Nucleus accumbens (tissue), 56 donors: ENCODE results near the gene ANXA4.
"Not testable (repeated sequence)": the region's sequence is repeated elsewhere in the genome, so short reads cannot be mapped to it uniquely, and the experiment has no call there.

ENCODE experiments used
- DNase-seq, 56 donors: peaks; one replicate each; lab custom pipeline; 2025; lab: John Stamatoyannopoulos, UW

Gene ANXA4

GRCh38 chr2:69830906-69831241 is 88.9 kb downstream of the ANXA4 start:
- DNase-seq, result not testable (repeated sequence)

GRCh38 chr2:69831354-69831905 is 89.5 kb downstream of the ANXA4 start:
- DNase-seq, result no peak

GRCh38 chr2:69833752-69834151 is 91.8 kb downstream of the ANXA4 start:
- DNase-seq, result no peak

GRCh38 chr2:69835666-69836065 is 93.7 kb downstream of the ANXA4 start:
- no peak for DNase-seq

- DNase-seq, result no peak
These were observed 94.4 kb downstream of the ANXA4 start for GRCh38 chr2:69836316-69836715.

- no peak for DNase-seq
These were observed 95.6 kb downstream of the ANXA4 start for GRCh38 chr2:69837533-69837932.

- no peak for DNase-seq
These were observed 102.1 kb downstream of the ANXA4 start for GRCh38 chr2:69843993-69844392.

GRCh38 chr2:69844560-69844959 is 102.6 kb downstream of the ANXA4 start:
- DNase-seq, result no peak

GRCh38 chr2:69846182-69847067 is 104.5 kb downstream of the ANXA4 start:
- no peak for DNase-seq

GRCh38 chr2:69847068-69847828 is 105.3 kb downstream of the ANXA4 start:
- DNase-seq, result no peak

GRCh38 chr2:69848186-69848790 is 106.4 kb downstream of the ANXA4 start:
- no peak for DNase-seq

- no peak for DNase-seq
These were observed 116.3 kb downstream of the ANXA4 start for GRCh38 chr2:69858261-69858660.

GRCh38 chr2:69863298-69863697 is 121.4 kb downstream of the ANXA4 start:
- no peak for DNase-seq
